IMR-90 (cell line): ENCODE data around the gene COPS7A. TPM values are rescaled to one million over a fixed set of nuclear protein-coding genes. Genes with fewer than 3 reads are reported as not detected.

Source experiments
- ATAC-seq: fragments of 200-7000 bp; cut with Tn5 transposase; 2 replicates; pipeline ENCODE4 v1.9.1; 2020; ENCODE audit warnings: low read depth, mild to moderate bottlenecking, moderate library complexity
- BruUV-seq: library from RNA; stranded (reverse); fragments of 400-500 nt; replicated peaks from 2 replicates; lab custom pipeline; 2021; lab: Mats Ljungman, UMichigan
- CTCF ChIA-PET: fragments of 300-600 bp; formaldehyde crosslinking; extraction: SDS; loops from one replicate; lab custom pipeline; 2021; ENCODE audit warnings: antibody characterized with exemption; lab: Yijun Ruan, JAX
- POLR2A ChIA-PET: fragments of 300-600 bp; sonication (Branson Sonifier 250); formaldehyde crosslinking; loops from one replicate; lab custom pipeline; 2022; ENCODE audit warnings: antibody characterized with exemption; ENCODE audit not compliant: unreplicated experiment; lab: Charles Lee
- DNase-seq: peaks from one replicate; pipeline ENCODE4 v3.0.0; 2013
- H2AFZ ChIP-seq: replicated peaks from 2 replicates; pipeline ENCODE3; 2013; ENCODE audit warnings: low read length, mild to moderate bottlenecking; ENCODE audit not compliant: poor library complexity
- H2AK5ac ChIP-seq: 2 replicates; pipeline ENCODE4 v1.6.1; 2013; ENCODE audit warnings: low read depth, low read length, inconsistent platforms
- H2AK9ac ChIP-seq: replicated peaks from 2 replicates; pipeline ENCODE3; 2013; ENCODE audit warnings: mild to moderate bottlenecking, low read depth, low read length, moderate library complexity; ENCODE audit not compliant: poor library complexity
- H2BK120ac ChIP-seq: 2 replicates; pipeline ENCODE4 v1.6.1; 2013; ENCODE audit warnings: low read depth, low read length, inconsistent platforms
- H2BK15ac ChIP-seq: 3 replicates; pipeline ENCODE4 v1.6.1; 2013; ENCODE audit warnings: low read depth, low read length, inconsistent platforms
- H2BK20ac ChIP-seq: 2 replicates; pipeline ENCODE4 v1.6.1; 2013; ENCODE audit warnings: low read depth, mild to moderate bottlenecking, inconsistent platforms, low read length, moderate library complexity
- H2BK5ac ChIP-seq: 2 replicates; pipeline ENCODE4 v1.6.1; 2013; ENCODE audit warnings: mild to moderate bottlenecking, low read depth, low read length, inconsistent platforms; ENCODE audit not compliant: poor library complexity, severe bottlenecking
- H3K14ac ChIP-seq: replicated peaks from 2 replicates; pipeline ENCODE4 v1.6.1; 2013; ENCODE audit warnings: low read depth, low read length, inconsistent platforms
- H3K18ac ChIP-seq: 2 replicates; pipeline ENCODE4 v1.6.1; 2013; ENCODE audit warnings: low read depth, low read length, control low read depth
- H3K23ac ChIP-seq: 2 replicates; pipeline ENCODE4 v1.6.1; 2013; ENCODE audit warnings: low read depth, low read length, inconsistent platforms
- H3K27ac ChIP-seq: 2 replicates; pipeline ENCODE4 v1.5.1; 2013; ENCODE audit warnings: mild to moderate bottlenecking, control low read depth, low read length; ENCODE audit not compliant: insufficient read depth
- H3K27me3 ChIP-seq: 2 replicates; pipeline ENCODE4 v1.6.1; 2013; ENCODE audit warnings: low read length; ENCODE audit not compliant: control insufficient read depth, insufficient read depth
- H3K36me3 ChIP-seq: 2 replicates; pipeline ENCODE4 v1.6.1; 2013; ENCODE audit warnings: low read length, mixed read lengths; ENCODE audit not compliant: control insufficient read depth, insufficient read depth
- H3K4ac ChIP-seq: 2 replicates; pipeline ENCODE4 v1.6.1; 2013; ENCODE audit warnings: low read depth, low read length, inconsistent platforms
- H3K4me1 ChIP-seq: 2 replicates; pipeline ENCODE4 v1.6.1; 2013; ENCODE audit warnings: low read length, mixed read lengths; ENCODE audit not compliant: control insufficient read depth, insufficient read depth
- H3K4me2 ChIP-seq: 2 replicates; pipeline ENCODE4 v1.6.1; 2013; ENCODE audit warnings: low read depth, mild to moderate bottlenecking, control low read depth, low read length, moderate library complexity
- H3K4me3 ChIP-seq: 2 replicates; pipeline ENCODE4 v1.5.1; 2013; ENCODE audit warnings: low read depth, mild to moderate bottlenecking, control low read depth, low read length, moderate library complexity; ENCODE audit not compliant: insufficient read depth
- H3K56ac ChIP-seq: 2 replicates; pipeline ENCODE4 v1.6.1; 2013; ENCODE audit warnings: low read length, inconsistent platforms; ENCODE audit not compliant: insufficient read depth; ENCODE audit errors: extremely low read depth
- H3K79me1 ChIP-seq, 2 experiments: 2 replicates each; pipeline ENCODE4 v1.6.1; 2013; ENCODE audit warnings: low read length in 2 of 2, inconsistent platforms in 1 of 2, low read depth in 1 of 2
- H3K9ac ChIP-seq: 2 replicates; pipeline ENCODE4 v1.6.1; 2013; ENCODE audit warnings: low read depth, low read length, control low read depth
- H3K9me1 ChIP-seq: 2 replicates; pipeline ENCODE4 v1.6.1; 2013; ENCODE audit warnings: low read length, inconsistent platforms; ENCODE audit not compliant: insufficient read depth
- H3K9me3 ChIP-seq: 2 replicates; pipeline ENCODE4 v1.6.1; 2013; ENCODE audit warnings: low read length; ENCODE audit not compliant: control insufficient read depth, insufficient read depth
- H4K20me1 ChIP-seq: 2 replicates; pipeline ENCODE4 v1.6.1; 2013; ENCODE audit warnings: low read length, inconsistent platforms; ENCODE audit not compliant: insufficient read depth
- H4K5ac ChIP-seq: 2 replicates; pipeline ENCODE4 v1.6.1; 2013; ENCODE audit warnings: mild to moderate bottlenecking, low read depth, low read length, control low read depth
- H4K8ac ChIP-seq, 2 experiments: 2 replicates each; pipeline ENCODE4 v1.6.1; 2013; ENCODE audit warnings: low read depth in 2 of 2, low read length in 2 of 2, control low read depth in 1 of 2, inconsistent platforms in 1 of 2
- H4K91ac ChIP-seq: 2 replicates; pipeline ENCODE4 v1.6.1; 2013; ENCODE audit warnings: low read depth, low read length, inconsistent platforms; ENCODE audit not compliant: insufficient read depth
- BHLHE40 ChIP-seq: fragments of 150-350 bp; IDR thresholded peaks from 2 replicates; pipeline ENCODE4 v1.6.1; 2016; ENCODE audit warnings: mild to moderate bottlenecking, low read depth, low read length
- MAZ ChIP-seq: IDR thresholded peaks from 2 replicates; pipeline ENCODE4 v1.6.1; 2012; ENCODE audit warnings: low read depth, mild to moderate bottlenecking, low read length, improper control_type of control experiment, moderate library complexity, borderline replicate concordance
- MXI1 ChIP-seq: IDR thresholded peaks from 2 replicates; pipeline ENCODE4 v1.6.1; 2012; ENCODE audit warnings: low read depth, mild to moderate bottlenecking, low read length, moderate library complexity, borderline replicate concordance
- POLR2A ChIP-seq: IDR thresholded peaks from 2 replicates; pipeline ENCODE4 v1.6.1; 2012; ENCODE audit warnings: mild to moderate bottlenecking, low read depth, low read length
- RAD21 ChIP-seq: IDR thresholded peaks from 2 replicates; pipeline ENCODE4 v1.6.1; 2012; ENCODE audit warnings: low read length, improper control_type of control experiment
- RFX5 ChIP-seq: IDR thresholded peaks from 2 replicates; pipeline ENCODE4 v1.8.0; 2012; ENCODE audit warnings: low read depth, mild to moderate bottlenecking, low read length, moderate library complexity
- SMC3 ChIP-seq: fragments of 150-350 bp; IDR thresholded peaks from 2 replicates; pipeline ENCODE4 v1.6.1; 2016; ENCODE audit warnings: low read depth, mild to moderate bottlenecking, antibody characterized with exemption, low read length, moderate library complexity
- USF2 ChIP-seq: fragments of 150-350 bp; IDR thresholded peaks from 2 replicates; pipeline ENCODE4 v1.6.1; 2017; ENCODE audit warnings: mild to moderate bottlenecking, antibody characterized with exemption, low read length, low read depth
- WGBS, 2 experiments: methylation state at CpG; one replicate each; pipeline versions ENCODE4 v1.1.5 to v1.1.7; 2013; ENCODE audit warnings: missing lambda C conversion rate in 2 of 2; ENCODE audit not compliant: insufficient read length in 1 of 2; ENCODE audit errors: extremely low coverage in 2 of 2; 5-methylcytosine and 5-hydroxymethylcytosine counted together
- dilution Hi-C: fragments of 300-500 bp; cut with HindIII; formaldehyde crosslinking; loops from one replicate; pipeline ENCODE4 v1.14.3; 2018; ENCODE audit warnings: low sequenced_read_pairs; ENCODE audit not compliant: unreplicated experiment
- in situ Hi-C: fragments of 300-500 bp; cut with MboI; formaldehyde crosslinking; loops from 3 replicates; pipeline ENCODE4 v1.14.3; 2019; ENCODE audit warnings: low sequenced_read_pairs, inconsistent platforms, mixed read lengths
- intact Hi-C: fragments of 100-400 bp; cut with micrococcal nuclease; formaldehyde crosslinking; loops from 2 replicates; pipeline ENCODE4 v1.10.0; 2022
- polyA plus RNA-seq, 3 experiments: library from polyadenylated mRNA; depleted of rRNA; stranded (reverse); fragments of >200 nt; gene quantifications; 2 replicates each; pipeline ENCODE4 v1.2.3, GENCODE V29; 2012; ENCODE audit warnings: low replicate concordance in 1 of 3
- total RNA-seq: library from RNA; depleted of rRNA; stranded (reverse); fragments of >200 nt; gene quantifications from 2 replicates; pipeline ENCODE4 v1.2.3, GENCODE V29; 2012
- TF ChIP-seq, protein P1 (sequence below): fragments of 150-350 bp; IDR thresholded peaks from 2 replicates; pipeline ENCODE4 v1.6.1; 2016; ENCODE audit warnings: low read depth, mild to moderate bottlenecking, low read length, moderate library complexity, borderline replicate concordance

COPS7A gene
- total and polyA plus RNA-seq, 2 of the 4 experiments (the other 2 are of a cell fraction): 58.8 to 135 TPM

DNA sequence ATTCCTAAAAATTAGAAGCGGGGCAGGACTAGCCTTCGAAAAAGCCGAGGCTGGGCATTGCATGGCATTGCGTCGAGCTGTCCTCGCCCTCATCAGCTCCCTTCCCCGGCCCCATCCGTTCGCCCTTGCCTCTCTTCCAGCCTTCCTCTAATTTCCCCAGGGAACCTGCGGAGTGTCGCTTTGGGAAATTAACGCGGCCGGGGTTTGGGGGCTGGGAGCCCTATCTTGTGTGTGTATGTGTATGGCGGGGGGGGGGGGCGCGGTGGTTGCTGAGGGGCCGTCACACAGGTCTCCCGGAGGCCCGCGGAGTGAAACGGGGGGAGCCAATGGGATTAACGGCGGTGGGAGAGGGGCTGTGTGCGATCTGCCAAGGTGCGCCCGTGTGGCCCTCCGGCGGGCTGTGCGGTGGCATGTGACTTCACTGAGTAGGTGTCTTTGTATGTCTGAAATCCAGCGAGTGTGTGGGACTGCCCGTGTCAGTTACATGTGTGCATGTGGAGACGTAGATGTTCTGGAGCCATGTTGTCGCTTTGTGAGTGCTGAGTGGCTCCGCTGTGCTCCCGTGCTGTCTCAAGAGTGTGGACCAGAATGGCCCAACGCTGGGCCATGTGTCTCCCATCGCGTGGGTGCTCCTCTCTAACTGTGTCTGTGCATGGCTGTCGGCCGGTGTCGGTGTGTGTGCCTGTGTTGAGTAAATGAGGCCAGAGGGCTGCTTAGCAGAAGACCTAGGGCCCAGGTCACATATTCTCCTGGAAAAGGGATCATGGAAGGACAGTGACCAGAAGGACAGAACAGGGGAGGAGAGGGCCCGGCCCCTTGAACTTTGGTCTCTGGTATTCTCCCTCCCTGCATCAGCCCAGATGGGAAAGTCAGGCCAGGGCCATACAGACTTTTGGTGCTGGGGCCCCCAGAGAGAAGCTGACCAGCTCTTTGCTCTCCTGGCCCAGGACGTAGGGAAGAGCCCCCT, 43.8 kb downstream of the COPS7A start:
- Histone ChIP-seq H2BK20ac (no peak overlapping the region), H3K18ac (peak overlapping the region; percentile 49), H2BK5ac (peak overlapping the region; percentile 59), H3K27ac (peak overlapping the region; percentile 79), H2AK5ac (peak overlapping the region; percentile 78), H3K4me3 (peak overlapping the region; percentile 67), H4K91ac (peak overlapping the region; percentile 74), H2AFZ (peak overlapping the region; percentile 85), H3K4me1 (peaks cover 24% of the 10 kb centered on the region), H3K4me2 (peak overlapping the region; percentile 95), H3K56ac (peak overlapping the region; percentile 79), H3K23ac (peak overlapping the region; percentile 97), H3K9ac (peak overlapping the region; percentile 73), H2BK120ac (no peak overlapping the region), H3K14ac (peak overlapping the region; percentile 90), H2BK15ac (no peak overlapping the region), H2AK9ac (peak overlapping the region; percentile 98), H4K8ac (peak overlapping the region in 1 of 2 experiments; percentile 48; a peak in 3 of 4 replicates), H3K4ac (peak overlapping the region; percentile 93), H3K79me1 (peaks cover 23 to 66% of the 10 kb centered on the region in 2 experiments), H3K36me3 (peaks cover 17% of the 10 kb centered on the region), H3K9me1 (peaks cover 23% of the 10 kb centered on the region), H3K9me3 (no peaks in the 10 kb centered on the region), H3K27me3 (no peaks in the 10 kb centered on the region), H4K20me1 (peaks cover 35% of the 10 kb centered on the region), H4K5ac (peak overlapping the region; percentile 52)
- in situ Hi-C loops: no loop called here
- TF ChIP-seq BHLHE40 (no peak), POLR2A (no peak), USF2 (peak; percentile 44; the same call in 1 of the 2 replicates), MAZ (no peak), MXI1 (peak; percentile 93), RAD21 (no peak), SMC3 (no peak), RFX5 (no peak)
- TF ChIP-seq, protein P1, sequence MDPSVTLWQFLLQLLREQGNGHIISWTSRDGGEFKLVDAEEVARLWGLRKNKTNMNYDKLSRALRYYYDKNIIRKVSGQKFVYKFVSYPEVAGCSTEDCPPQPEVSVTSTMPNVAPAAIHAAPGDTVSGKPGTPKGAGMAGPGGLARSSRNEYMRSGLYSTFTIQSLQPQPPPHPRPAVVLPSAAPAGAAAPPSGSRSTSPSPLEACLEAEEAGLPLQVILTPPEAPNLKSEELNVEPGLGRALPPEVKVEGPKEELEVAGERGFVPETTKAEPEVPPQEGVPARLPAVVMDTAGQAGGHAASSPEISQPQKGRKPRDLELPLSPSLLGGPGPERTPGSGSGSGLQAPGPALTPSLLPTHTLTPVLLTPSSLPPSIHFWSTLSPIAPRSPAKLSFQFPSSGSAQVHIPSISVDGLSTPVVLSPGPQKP: no peak
- ChIA-PET POLR2A (interaction anchor here (0.6 to 2.5 kb wide), 6 partner anchors 7 to 255 kb away, joined by 3 to 21 read pairs (median 6); partner anchors contain the start of genes GPR162 and MLF2), CTCF (interaction anchor here (0.6 to 3.2 kb wide), 5 partner anchors 13 to 57 kb away, joined by 3 to 27 read pairs (median 3); partner anchors contain the start of genes CD4 and MLF2)
- intact Hi-C loops: loop anchor here (10.0 kb wide), 1 partner anchor 153 kb away; no protein-coding TSS in a partner anchor
- no TSS peak for BruUV-seq
- dilution Hi-C loops: no loop called here
- DNase-seq (peak; percentile 33), ATAC-seq (no peak)
- 1% methylated on average over 24 of the region's 44 CpGs; no CpG with 5 or more reads in 1 of the 2 experiments for WGBS, 2 experiments
